HL-60 (cell line): Measurements from ENCODE around the gene C7orf57.

ENCODE experiments used
- DNase-seq, 2 experiments: peaks; one replicate each; pipeline ENCODE4 v3.0.0-alpha.2; 2010 to 2020; ENCODE audit warnings: low read depth in 1 of 2, low spot score in 1 of 2
- H3K27ac ChIP-seq: fragments of 250-450 bp; sonication (Bioruptor Pico); replicated peaks from 2 replicates; pipeline ENCODE4 v1.5.1; 2020; ENCODE audit warnings: mild to moderate bottlenecking, moderate library complexity
- H3K27me3 ChIP-seq: fragments of 250-450 bp; sonication (Bioruptor Pico); 2 replicates; pipeline ENCODE4 v1.5.1; 2021; ENCODE audit warnings: mild to moderate bottlenecking, moderate library complexity; ENCODE audit not compliant: insufficient read depth, poor library complexity, severe bottlenecking
- H3K4me3 ChIP-seq: replicated peaks from 2 replicates; pipeline ENCODE4 v1.5.1; 2011; ENCODE audit warnings: mild to moderate bottlenecking, control low read depth, low read length; ENCODE audit not compliant: insufficient read depth
- CTCF ChIP-seq: IDR thresholded peaks from one replicate; pipeline ENCODE4 v1.5.1; 2011; ENCODE audit warnings: low read length, control low read depth, inconsistent platforms; ENCODE audit not compliant: insufficient read depth
- GABPA ChIP-seq: IDR thresholded peaks from 2 replicates; pipeline ENCODE4 v1.6.1; 2012; ENCODE audit warnings: low read depth
- REST ChIP-seq: IDR thresholded peaks from 2 replicates; pipeline ENCODE4 v1.6.1; 2012; ENCODE audit warnings: low read depth; ENCODE audit not compliant: insufficient replicate concordance
- SPI1 ChIP-seq: IDR thresholded peaks from 2 replicates; pipeline ENCODE4 v1.6.1; 2012; ENCODE audit warnings: low read depth, mild to moderate bottlenecking, borderline replicate concordance

Gene C7orf57

GRCh38 chr7:48110868-48111267, 75.5 kb downstream of the C7orf57 start:
- TF ChIP-seq REST (no peak), SPI1 (no peak), GABPA (no peak), CTCF (no peak)
- Histone ChIP-seq H3K27me3 (no peaks in the 10 kb centered on the region), H3K27ac (no peak overlapping the region), H3K4me3 (no peak overlapping the region)
- no peak for DNase-seq
